ENCODE results near the gene SIN3B.

DNA sequence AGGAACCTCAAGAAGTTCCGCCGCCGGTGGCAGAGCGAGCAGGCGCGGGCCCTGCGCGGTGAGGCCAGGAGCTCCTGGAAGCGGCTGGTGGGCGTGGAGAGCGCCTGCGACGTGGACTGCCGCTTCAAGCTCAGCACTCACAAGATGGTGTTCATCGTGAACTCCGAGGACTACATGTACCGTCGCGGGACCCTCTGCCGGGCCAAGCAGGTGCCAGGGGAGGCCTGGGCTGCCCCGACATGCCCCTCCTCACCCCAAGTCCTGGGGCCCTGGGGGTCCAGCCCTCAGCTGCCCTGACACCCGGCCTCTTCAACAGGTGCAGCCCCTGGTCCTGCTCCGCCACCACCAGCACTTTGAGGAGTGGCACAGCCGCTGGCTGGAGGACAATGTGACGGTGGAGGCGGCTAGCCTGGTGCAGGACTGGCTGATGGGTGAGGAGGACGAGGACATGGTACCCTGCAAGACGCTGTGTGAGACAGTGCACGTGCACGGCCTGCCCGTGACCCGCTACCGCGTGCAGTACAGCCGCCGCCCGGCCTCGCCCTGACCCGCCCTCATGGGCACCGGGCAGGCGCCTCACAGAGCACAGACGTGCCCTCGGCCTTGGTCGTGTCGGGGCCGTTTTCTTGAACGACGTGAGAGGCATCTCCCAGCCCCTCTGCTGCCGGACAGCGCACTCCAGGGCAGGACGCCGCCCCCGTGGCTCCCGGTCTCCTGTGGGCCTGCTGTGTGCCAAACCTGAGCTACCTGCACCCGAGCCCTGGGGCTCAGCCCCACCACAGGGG lies 49.2 kb downstream of the SIN3B start:
- TF ChIP-seq DMAP1 (CRISPR knock-in tag; IDR thresholded peaks at IDR 0.05) (no peak), YY1 (IDR thresholded peaks at IDR 0.05; ENCODE audit: insufficient read depth, insufficient replicate concordance, low read depth, low read length) (no peak), RXRA (CRISPR knock-in tag; IDR thresholded peaks at IDR 0.05) (no peak)
- TF ChIP-seq, protein P1, sequence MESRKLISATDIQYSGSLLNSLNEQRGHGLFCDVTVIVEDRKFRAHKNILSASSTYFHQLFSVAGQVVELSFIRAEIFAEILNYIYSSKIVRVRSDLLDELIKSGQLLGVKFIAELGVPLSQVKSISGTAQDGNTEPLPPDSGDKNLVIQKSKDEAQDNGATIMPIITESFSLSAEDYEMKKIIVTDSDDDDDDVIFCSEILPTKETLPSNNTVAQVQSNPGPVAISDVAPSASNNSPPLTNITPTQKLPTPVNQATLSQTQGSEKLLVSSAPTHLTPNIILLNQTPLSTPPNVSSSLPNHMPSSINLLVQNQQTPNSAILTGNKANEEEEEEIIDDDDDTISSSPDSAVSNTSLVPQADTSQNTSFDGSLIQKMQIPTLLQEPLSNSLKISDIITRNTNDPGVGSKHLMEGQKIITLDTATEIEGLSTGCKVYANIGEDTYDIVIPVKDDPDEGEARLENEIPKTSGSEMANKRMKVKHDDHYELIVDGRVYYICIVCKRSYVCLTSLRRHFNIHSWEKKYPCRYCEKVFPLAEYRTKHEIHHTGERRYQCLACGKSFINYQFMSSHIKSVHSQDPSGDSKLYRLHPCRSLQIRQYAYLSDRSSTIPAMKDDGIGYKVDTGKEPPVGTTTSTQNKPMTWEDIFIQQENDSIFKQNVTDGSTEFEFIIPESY (CRISPR knock-in tag; IDR thresholded peaks at IDR 0.05) = no peak
